ENCODE measurements around the gene AHRR. TPM values are rescaled to one million over a fixed set of nuclear protein-coding genes. Genes with fewer than 3 reads are reported as not detected.
A peak's percentile ranks its signal among the peaks of the same experiment; 100 is the strongest.

The AHRR gene
- total and polyA plus RNA-seq, 3 donors from 2014 or later = 36.9 to 68.5 (median 43.4) TPM

GRCh38 chr5:364497-364896, 43.0 kb downstream of the AHRR start:
- Histone ChIP-seq H3K27ac (no peak overlapping the region), H3K4me1 (no peaks in the 10 kb centered on the region), H3K9me3 (no peaks in the 10 kb centered on the region), H3K36me3 (ENCODE audit: low read depth, missing control alignments) (no peaks in the 10 kb centered on the region), H3K27me3 (no peaks in the 10 kb centered on the region), H3K4me3 (no peak overlapping the region)
- intact Hi-C loops (cut with DNase I; ENCODE audit: low total_unique reads) = no loop called here
- no peak for DNase-seq
- TF ChIP-seq POLR2A (IDR thresholded peaks at IDR 0.05) (no peak), CTCF (IDR thresholded peaks at IDR 0.05) (no peak)
- WGBS, 2 donors = 58 to 98% methylated on average over 1 of the region's 1 CpG

- Histone ChIP-seq H3K27me3 (no peaks in the 10 kb centered on the region), H3K4me1 (no peaks in the 10 kb centered on the region), H3K36me3 (ENCODE audit: low read depth, missing control alignments) (no peaks in the 10 kb centered on the region), H3K27ac (no peak overlapping the region), H3K4me3 (no peak overlapping the region), H3K9me3 (no peaks in the 10 kb centered on the region)
- WGBS, 2 donors = 92% methylated on average over 18 of the region's 18 CpGs
- intact Hi-C loops (cut with DNase I; ENCODE audit: low total_unique reads) = no loop called here
- no peak for TF ChIP-seq POLR2A (IDR thresholded peaks at IDR 0.05)
- TF ChIP-seq CTCF (IDR thresholded peaks at IDR 0.05) = no peak
- DNase-seq = peak; percentile 6
These were observed 45.2 kb downstream of the AHRR start for GRCh38 chr5:366541-367357.

GRCh38 chr5:367358-368130, 46.0 kb downstream of the AHRR start:
- H3K4me1 ChIP-seq = no peaks in the 10 kb centered on the region
- peak; percentile 8 for DNase-seq
- no peaks in the 10 kb centered on the region for H3K27me3 ChIP-seq
- WGBS, 2 donors = 95 to 97% methylated on average over 22 of the region's 22 CpGs
- TF ChIP-seq POLR2A (IDR thresholded peaks at IDR 0.05) = no peak
- TF ChIP-seq CTCF (IDR thresholded peaks at IDR 0.05) = no peak
- H3K36me3 ChIP-seq (ENCODE audit: low read depth, missing control alignments) = no peaks in the 10 kb centered on the region
- H3K4me3 ChIP-seq = no peak overlapping the region
- intact Hi-C loops (cut with DNase I; ENCODE audit: low total_unique reads) = no loop called here
- H3K9me3 ChIP-seq = no peaks in the 10 kb centered on the region
- H3K27ac ChIP-seq = no peak overlapping the region

- Histone ChIP-seq H3K27ac (no peak overlapping the region), H3K27me3 (no peaks in the 10 kb centered on the region), H3K4me3 (no peak overlapping the region), H3K9me3 (no peaks in the 10 kb centered on the region), H3K36me3 (ENCODE audit: low read depth, missing control alignments) (no peaks in the 10 kb centered on the region), H3K4me1 (no peaks in the 10 kb centered on the region)
- 57 to 67% methylated on average over 19 to 26 of the region's 26 CpGs for WGBS, 2 donors
- TF ChIP-seq POLR2A (IDR thresholded peaks at IDR 0.05) (no peak), CTCF (IDR thresholded peaks at IDR 0.05) (no peak)
- intact Hi-C loops (cut with DNase I; ENCODE audit: low total_unique reads) = no loop called here
- DNase-seq = peak; percentile 12
These were observed 46.9 kb downstream of the AHRR start for GRCh38 chr5:368183-369084.
